ENCODE measurements around the gene FOXN1. TPM values are rescaled to one million over a fixed set of nuclear protein-coding genes. Genes with fewer than 3 reads are reported as not detected.

The FOXN1 gene
- polyA plus RNA-seq, 1 of the 3 experiments (the other 2 are of a cell fraction): not detected

GRCh38 chr17:28477928-28478327 is 28.2 kb upstream of the FOXN1 start:
- no peaks in the 10 kb centered on the region for H3K79me2 ChIP-seq (ENCODE audit: insufficient read depth)
- DNase-seq: no peak
- no peak overlapping the region for H3K4me3 ChIP-seq (ENCODE audit: low read depth in 2 of 2, low read length in 1 of 2)
- H3K27ac ChIP-seq (ENCODE audit: low read depth in 2 of 2, low read length in 1 of 2): no peak overlapping the region
- H3K4me2 ChIP-seq: no peak overlapping the region
- no peak overlapping the region for H3K9ac ChIP-seq
- H4K20me1 ChIP-seq (ENCODE audit: insufficient read depth): no peaks in the 10 kb centered on the region
- CTCF ChIA-PET: interaction anchor here (1.1 to 1.4 kb wide), 2 partner anchors 11 to 16 kb away, joined by 4 read pairs; no protein-coding TSS in a partner anchor
- H3K27me3 ChIP-seq (ENCODE audit: insufficient read depth): 0 out of 2 replicates have a peak, but pooled peaks cover 5% of the 10 kb centered on the region
- no peaks in the 10 kb centered on the region for H3F3A ChIP-seq (replicated peaks; ENCODE audit: insufficient read depth)
- H3K4me1 ChIP-seq (ENCODE audit: control insufficient read depth in 1 of 2, insufficient read depth in 2 of 2, low read depth in 1 of 2, low read length in 1 of 2): no peaks in the 10 kb centered on the region
- no peaks in the 10 kb centered on the region for H3K9me2 ChIP-seq
- no peak overlapping the region for H2AFZ ChIP-seq (ENCODE audit: low read depth)
- H3K9me3 ChIP-seq: no peaks in the 10 kb centered on the region
- 79% methylated on average over 7 of the region's 7 CpGs for whole genome bisulfite sequencing (ENCODE audit: low lambda C conversion rate)
- H3K36me3 ChIP-seq (replicated peaks in 1 of 2; ENCODE audit: control insufficient read depth in 1 of 2, insufficient read depth in 2 of 2, low read length in 1 of 2): no peaks in the 10 kb centered on the region
- POLR2A ChIA-PET: no interaction called here
- TF ChIP-seq RFX5 (IDR thresholded peaks at IDR 0.05; ENCODE audit: low read length) (no peak), GABPA (IDR thresholded peaks at IDR 0.05; ENCODE audit: low read depth) (no peak), ELF1 (IDR thresholded peaks at IDR 0.05) (no peak), CTCF (IDR thresholded peaks at IDR 0.05) (no peak), RXRA (IDR thresholded peaks at IDR 0.05; ENCODE audit: borderline replicate concordance, low read depth) (no peak), FOSL2 (IDR thresholded peaks at IDR 0.05; ENCODE audit: borderline replicate concordance, low read depth) (no peak), EP300 (IDR thresholded peaks at IDR 0.05; ENCODE audit: borderline replicate concordance in 1 of 2, low read depth in 1 of 2, low read length in 1 of 2) (no peak), JUND (IDR thresholded peaks at IDR 0.05) (no peak), POLR2AphosphoS5 (IDR thresholded peaks at IDR 0.05; ENCODE audit: low read depth, low read length) (no peak)

- Histone ChIP-seq H3F3A (replicated peaks; ENCODE audit: insufficient read depth) (no peaks in the 10 kb centered on the region), H3K4me3 (ENCODE audit: low read depth in 2 of 2, low read length in 1 of 2) (no peak overlapping the region), H3K4me2 (no peak overlapping the region), H3K9me2 (no peaks in the 10 kb centered on the region), H3K79me2 (ENCODE audit: insufficient read depth) (no peaks in the 10 kb centered on the region), H2AFZ (ENCODE audit: low read depth) (no peak overlapping the region), H3K36me3 (replicated peaks in 1 of 2; ENCODE audit: control insufficient read depth in 1 of 2, insufficient read depth in 2 of 2, low read length in 1 of 2) (no peaks in the 10 kb centered on the region), H3K4me1 (ENCODE audit: control insufficient read depth in 1 of 2, insufficient read depth in 2 of 2, low read depth in 1 of 2, low read length in 1 of 2) (no peaks in the 10 kb centered on the region), H3K9ac (no peak overlapping the region), H3K27me3 (ENCODE audit: insufficient read depth) (0 out of 2 replicates have a peak, but pooled peaks cover 15% of the 10 kb centered on the region), H3K27ac (ENCODE audit: low read depth in 2 of 2, low read length in 1 of 2) (no peak overlapping the region), H3K9me3 (no peaks in the 10 kb centered on the region), H4K20me1 (ENCODE audit: insufficient read depth) (no peaks in the 10 kb centered on the region)
- DNase-seq: no peak
- TF ChIP-seq SMC3 (IDR thresholded peaks at IDR 0.05; ENCODE audit: low read depth, low read length): no peak
- CTCF ChIA-PET: interaction anchor here (0.7 to 1.4 kb wide), 3 partner anchors 10 to 69 kb away, joined by 3 to 4 read pairs (median 4); no protein-coding TSS in a partner anchor
- POLR2A ChIA-PET: interaction anchor here (0.6 kb wide), 1 partner anchor 35 kb away, joined by 3 read pairs; no protein-coding TSS in a partner anchor
- WGBS (ENCODE audit: low lambda C conversion rate): 54% methylated on average over 3 of the region's 3 CpGs
Measured at GRCh38 chr17:28478712-28479615, 27.2 kb upstream of the FOXN1 start.
